ENCODE data around the gene SENP2. TPM values are rescaled to one million over a fixed set of nuclear protein-coding genes. Genes with fewer than 3 reads are reported as not detected.

SENP2 gene
- total and polyA plus RNA-seq, 2 of the 13 experiments (the other 11 are each of a cell fraction or from before 2014, with no cell fraction given): 7.7 to 46.2 TPM

GRCh38 chr3:185561374-185561943, 24.6 kb upstream of the SENP2 start:
- BruUV-seq (replicated peaks): no TSS peak
- Histone ChIP-seq H3K79me2 (ENCODE audit: insufficient read depth, low read length) (no peaks in the 10 kb centered on the region), H3K36me3 (replicated peaks in 1 of 2; ENCODE audit: control insufficient read depth in 1 of 2, insufficient read depth in 2 of 2, low read length in 2 of 2) (no peaks in the 10 kb centered on the region), H3K4me3 (replicated peaks in 1 of 3; ENCODE audit: insufficient read depth in 1 of 3, low read depth in 2 of 3, low read length in 3 of 3) (no peak overlapping the region), H3K4me1 (ENCODE audit: insufficient read depth, low read length) (peaks cover 33% of the 10 kb centered on the region), H3K4me2 (ENCODE audit: low read depth, low read length) (no peak overlapping the region), H3K9ac (ENCODE audit: insufficient read depth, low read depth, low read length) (no peak overlapping the region), H3K27ac (ENCODE audit: extremely low read length, insufficient read depth, low read length) (no peak overlapping the region), H3K9me3 (ENCODE audit: low read length) (no peaks in the 10 kb centered on the region), H4K20me1 (ENCODE audit: insufficient read depth, low read length) (no peaks in the 10 kb centered on the region), H2AFZ (ENCODE audit: low read length) (no peak overlapping the region), H3K27me3 (ENCODE audit: control insufficient read depth in 1 of 2, insufficient read depth in 2 of 2, low read length in 2 of 2) (no peaks in the 10 kb centered on the region)
- no peak for FAIRE-seq
- ATAC-seq: no peak; the same call in 2 of the 3 replicates
- TF ChIP-seq RFX5 (IDR thresholded peaks at IDR 0.05; ENCODE audit: low read depth, low read length) (0 out of 2 replicates have a peak, but pooled peaks have one; percentile 37), SAP130 (CRISPR knock-in tag; IDR thresholded peaks at IDR 0.05; ENCODE audit: low read depth) (no peak)
- no peak for DNase-seq (ENCODE audit: low spot score)
- in situ Hi-C loops (cut with HindIII; ENCODE audit: extremely low pct_ligation_motif_present, low pct_unique_long_range_greater_than_20kb) (no loop called here), intact Hi-C loops (cut with micrococcal nuclease; ENCODE audit: unreplicated experiment) (no loop called here)
- ChIA-PET POLR2A (no interaction called here), CTCF (ENCODE audit: low intra/inter-chr PET ratio, low total read pairs) (no interaction called here)
- WGBS (ENCODE audit: low lambda C conversion rate): 69% methylated on average over 7 of the region's 8 CpGs

GRCh38 chr3:185561958-185562357, 24.1 kb upstream of the SENP2 start:
- no peak overlapping the region for H3K9ac ChIP-seq (ENCODE audit: insufficient read depth, low read depth, low read length)
- H3K4me2 ChIP-seq (ENCODE audit: low read depth, low read length): no peak overlapping the region
- in situ Hi-C loops (cut with HindIII; ENCODE audit: extremely low pct_ligation_motif_present, low pct_unique_long_range_greater_than_20kb): no loop called here
- FAIRE-seq: no peak
- ATAC-seq: no peak
- no peaks in the 10 kb centered on the region for H4K20me1 ChIP-seq (ENCODE audit: insufficient read depth, low read length)
- POLR2A ChIA-PET: no interaction called here
- no peak for TF ChIP-seq ZNF207 (IDR thresholded peaks at IDR 0.05; ENCODE audit: borderline replicate concordance)
- no peak for TF ChIP-seq SETDB1 (CRISPR knock-in tag; IDR thresholded peaks at IDR 0.05; ENCODE audit: borderline replicate concordance)
- no peak for TF ChIP-seq ZNF430 (CRISPR knock-in tag; IDR thresholded peaks at IDR 0.05)
- no peak for TF ChIP-seq SRY (CRISPR knock-in tag; IDR thresholded peaks at IDR 0.05)
- no peak for TF ChIP-seq ZNF775 (CRISPR knock-in tag; IDR thresholded peaks at IDR 0.05; ENCODE audit: borderline replicate concordance)
- no peak for TF ChIP-seq EHMT2 (IDR thresholded peaks at IDR 0.05; ENCODE audit: borderline replicate concordance, low read depth, low read length)
- TF ChIP-seq RORA (CRISPR knock-in tag; IDR thresholded peaks at IDR 0.05): no peak
- TF ChIP-seq ZNF3 (CRISPR knock-in tag; IDR thresholded peaks at IDR 0.05): no peak
- no peak for TF ChIP-seq ZNF652 (CRISPR knock-in tag; IDR thresholded peaks at IDR 0.05; ENCODE audit: borderline replicate concordance, low read depth)
- no peak for TF ChIP-seq ZBTB38 (CRISPR knock-in tag; IDR thresholded peaks at IDR 0.05)
- H2AFZ ChIP-seq (ENCODE audit: low read length): no peak overlapping the region
- no peaks in the 10 kb centered on the region for H3K27me3 ChIP-seq (ENCODE audit: control insufficient read depth in 1 of 2, insufficient read depth in 2 of 2, low read length in 2 of 2)
- no peaks in the 10 kb centered on the region for H3K36me3 ChIP-seq (replicated peaks in 1 of 2; ENCODE audit: control insufficient read depth in 1 of 2, insufficient read depth in 2 of 2, low read length in 2 of 2)
- no peak overlapping the region for H3K4me3 ChIP-seq (replicated peaks in 1 of 3; ENCODE audit: insufficient read depth in 1 of 3, low read depth in 2 of 3, low read length in 3 of 3)
- H3K79me2 ChIP-seq (ENCODE audit: insufficient read depth, low read length): no peaks in the 10 kb centered on the region
- peaks cover 28% of the 10 kb centered on the region for H3K4me1 ChIP-seq (ENCODE audit: insufficient read depth, low read length)
- intact Hi-C loops (cut with micrococcal nuclease; ENCODE audit: unreplicated experiment): no loop called here
- no peaks in the 10 kb centered on the region for H3K9me3 ChIP-seq (ENCODE audit: low read length)
- CTCF ChIA-PET (ENCODE audit: low intra/inter-chr PET ratio, low total read pairs): no interaction called here
- no peak for DNase-seq (ENCODE audit: low spot score)
- no TSS peak for BruUV-seq (replicated peaks)
- WGBS (ENCODE audit: low lambda C conversion rate): 34% methylated on average over 5 of the region's 5 CpGs
- no peak overlapping the region for H3K27ac ChIP-seq (ENCODE audit: extremely low read length, insufficient read depth, low read length)

All from HepG2 (cell line).